Measurements from ENCODE around the gene MRPL53. TPM values are rescaled to one million over a fixed set of nuclear protein-coding genes. Genes with fewer than 3 reads are reported as not detected.

Gene MRPL53
- total and polyA plus RNA-seq, 2 of the 13 experiments (the other 11 are each of a cell fraction or from before 2014, with no cell fraction given), result 34.3 to 51.9 TPM

- TF ChIP-seq AKNA (CRISPR knock-in tag; IDR thresholded peaks at IDR 0.05; ENCODE audit: borderline replicate concordance), result no peak
- TF ChIP-seq AHR (CRISPR knock-in tag; IDR thresholded peaks at IDR 0.05), result 0 out of 2 replicates have a peak, but pooled peaks have one; percentile 5
- no peak for TF ChIP-seq RNF219 (CRISPR knock-in tag; IDR thresholded peaks at IDR 0.05)
- TF ChIP-seq HOMEZ (CRISPR knock-in tag; IDR thresholded peaks at IDR 0.05; ENCODE audit: low read depth), result 0 out of 2 replicates have a peak, but pooled peaks have one; percentile 53
- TF ChIP-seq ZNF891 (CRISPR knock-in tag; IDR thresholded peaks at IDR 0.05), result no peak
- TF ChIP-seq ATF7-NPFF (CRISPR knock-in tag; IDR thresholded peaks at IDR 0.05; ENCODE audit: low read depth), result no peak
- peak; percentile 86 for TF ChIP-seq RARA (CRISPR knock-in tag; IDR thresholded peaks at IDR 0.05)
- no peak for TF ChIP-seq DR1 (CRISPR knock-in tag; IDR thresholded peaks at IDR 0.05)
- TF ChIP-seq HDAC2 (CRISPR knock-in tag; IDR thresholded peaks at IDR 0.05), result peak; percentile 93
- TF ChIP-seq ZNF766 (CRISPR knock-in tag; IDR thresholded peaks at IDR 0.05; ENCODE audit: borderline replicate concordance), result no peak; the same call in 1 of the 2 replicates
- TF ChIP-seq HIVEP1 (CRISPR knock-in tag; IDR thresholded peaks at IDR 0.05), result peak; percentile 65; the same call in 1 of the 2 replicates
- no peak for TF ChIP-seq ZBTB3 (CRISPR knock-in tag; IDR thresholded peaks at IDR 0.05; ENCODE audit: borderline replicate concordance, low read depth)
- TF ChIP-seq CBX5 (CRISPR knock-in tag; IDR thresholded peaks at IDR 0.05; ENCODE audit: borderline replicate concordance), result no peak; the same call in 1 of the 2 replicates
- no peak for TF ChIP-seq ZBTB44 (CRISPR knock-in tag; IDR thresholded peaks at IDR 0.05)
- no peak for TF ChIP-seq ZNF12 (CRISPR knock-in tag; IDR thresholded peaks at IDR 0.05)
- TF ChIP-seq ARNT (IDR thresholded peaks at IDR 0.05), result no peak
- TF ChIP-seq ATF1 (CRISPR knock-in tag; IDR thresholded peaks at IDR 0.05), result peak; percentile 77
- TF ChIP-seq MTA1 (CRISPR knock-in tag; IDR thresholded peaks at IDR 0.05; ENCODE audit: borderline replicate concordance), result peak; percentile 81
- 0 out of 2 replicates have a peak, but pooled peaks have one; percentile 14 for TF ChIP-seq MYNN (CRISPR knock-in tag; IDR thresholded peaks at IDR 0.05; ENCODE audit: low read depth)
- TF ChIP-seq NFKBIZ (CRISPR knock-in tag; IDR thresholded peaks at IDR 0.05), result peak; percentile 44; the same call in 1 of the 2 replicates
These were observed 16.4 kb upstream of the MRPL53 start (continued) for GRCh38 chr2:74488643-74489481.

Data from HepG2 (cell line).